ENCODE measurements around the gene TUBB. TPM values are rescaled to one million over a fixed set of nuclear protein-coding genes. Genes with fewer than 3 reads are reported as not detected.
A peak's percentile ranks its signal among the peaks of the same experiment; 100 is the strongest.

The TUBB gene
- polyA plus RNA-seq, 1 of the 3 experiments (the other 2 are of a cell fraction) = 1,037 TPM

- peak overlapping the region; percentile 74 to 77 for H3K4me3 ChIP-seq (ENCODE audit: low read depth in 2 of 2, low read length in 1 of 2)
- H3K4me1 ChIP-seq (ENCODE audit: control insufficient read depth in 1 of 2, insufficient read depth in 2 of 2, low read depth in 1 of 2, low read length in 1 of 2) = peaks cover 26 to 72% of the 10 kb centered on the region in 2 experiments; a peak in 3 of 4 replicates
- H3K27me3 ChIP-seq (ENCODE audit: insufficient read depth) = no peaks in the 10 kb centered on the region
- peaks cover 0 to 18% of the 10 kb centered on the region in 2 experiments for H3K36me3 ChIP-seq (replicated peaks in 1 of 2; ENCODE audit: control insufficient read depth in 1 of 2, insufficient read depth in 2 of 2, low read length in 1 of 2)
- TF ChIP-seq GABPA (IDR thresholded peaks at IDR 0.05; ENCODE audit: low read depth) = no peak
- no peak for TF ChIP-seq TEAD4 (IDR thresholded peaks at IDR 0.05; ENCODE audit: borderline replicate concordance, insufficient read depth)
- no peak for TF ChIP-seq REST (IDR thresholded peaks at IDR 0.05; ENCODE audit: low read depth, low read length)
- TF ChIP-seq EP300 (IDR thresholded peaks at IDR 0.05; ENCODE audit: borderline replicate concordance in 1 of 2, low read depth in 1 of 2, low read length in 1 of 2) = no peak
- TF ChIP-seq CTCF (IDR thresholded peaks at IDR 0.05) = peak; percentile 31
- no peak for TF ChIP-seq RFX5 (IDR thresholded peaks at IDR 0.05; ENCODE audit: low read length)
- TF ChIP-seq ELF1 (IDR thresholded peaks at IDR 0.05) = no peak
- H3K27ac ChIP-seq (ENCODE audit: low read depth in 2 of 2, low read length in 1 of 2) = peak overlapping the region; percentile 93 to 97
- H3K9me2 ChIP-seq = no peaks in the 10 kb centered on the region
- H4K20me1 ChIP-seq (ENCODE audit: insufficient read depth) = peaks cover 15% of the 10 kb centered on the region
- H3K4me2 ChIP-seq = peak overlapping the region; percentile 98
- H3K9ac ChIP-seq = peak overlapping the region; percentile 97
- WGBS (ENCODE audit: low lambda C conversion rate) = 34% methylated on average over 23 of the region's 29 CpGs
- no peaks in the 10 kb centered on the region for H3K9me3 ChIP-seq
- peaks cover 100% of the 10 kb centered on the region for H3K79me2 ChIP-seq (ENCODE audit: insufficient read depth)
- ChIA-PET CTCF (interaction anchor here (0.7 to 29.8 kb wide), 3 partner anchors 13 to 202 kb away, joined by 3 to 838 read pairs (median 8); partner anchors contain the start of genes DHX16, FLOT1, MDC1 and TUBB), POLR2A (interaction anchor here (0.5 kb wide), 1 partner anchor 20 kb away, joined by 4 read pairs; no protein-coding TSS in a partner anchor)
- H2AFZ ChIP-seq (ENCODE audit: low read depth) = no peak overlapping the region
- no peak for DNase-seq
- peaks cover 25% of the 10 kb centered on the region for H3F3A ChIP-seq (replicated peaks; ENCODE audit: insufficient read depth)
Observed at GRCh38 chr6:30685157-30686008, 34.8 kb upstream of the TUBB start.
